ENCODE measurements around the gene OCEL1.
A peak's percentile ranks its signal among the peaks of the same experiment; 100 is the strongest.

Gene OCEL1

GRCh38 chr19:17209126-17210036 lies 16.6 kb upstream of the OCEL1 start:
- Histone ChIP-seq H3K4me1 (ENCODE audit: insufficient read depth, poor library complexity, severe bottlenecking) (no peaks in the 10 kb centered on the region), H3K27ac (ENCODE audit: poor library complexity, severe bottlenecking) (no peak overlapping the region), H3K9me3 (ENCODE audit: severe bottlenecking) (no peaks in the 10 kb centered on the region), H3K27me3 (ENCODE audit: insufficient read depth, poor library complexity, severe bottlenecking) (no peaks in the 10 kb centered on the region), H3K36me3 (ENCODE audit: low read depth) (peaks cover 18% of the 10 kb centered on the region), H3K4me3 (ENCODE audit: severe bottlenecking) (no peak overlapping the region)
- DNase-seq (ENCODE audit: low spot score) (no peak), ATAC-seq (ENCODE audit: low read depth) (peak; percentile 40)
- TF ChIP-seq CTCF (IDR thresholded peaks at IDR 0.05; ENCODE audit: poor library complexity, severe bottlenecking), result no peak

GRCh38 chr19:17210296-17210695 lies 15.7 kb upstream of the OCEL1 start:
- DNase-seq (ENCODE audit: low spot score), result no peak
- no peak for ATAC-seq (ENCODE audit: low read depth)
- H3K27ac ChIP-seq (ENCODE audit: poor library complexity, severe bottlenecking), result no peak overlapping the region
- no peaks in the 10 kb centered on the region for H3K4me1 ChIP-seq (ENCODE audit: insufficient read depth, poor library complexity, severe bottlenecking)
- H3K4me3 ChIP-seq (ENCODE audit: severe bottlenecking), result no peak overlapping the region
- no peaks in the 10 kb centered on the region for H3K27me3 ChIP-seq (ENCODE audit: insufficient read depth, poor library complexity, severe bottlenecking)
- peaks cover 18% of the 10 kb centered on the region for H3K36me3 ChIP-seq (ENCODE audit: low read depth)
- H3K9me3 ChIP-seq (ENCODE audit: severe bottlenecking), result no peaks in the 10 kb centered on the region
- TF ChIP-seq CTCF (IDR thresholded peaks at IDR 0.05; ENCODE audit: poor library complexity, severe bottlenecking), result no peak

GRCh38 chr19:17211547-17212446 lies 14.2 kb upstream of the OCEL1 start:
- H3K27me3 ChIP-seq (ENCODE audit: insufficient read depth, poor library complexity, severe bottlenecking), result no peaks in the 10 kb centered on the region
- no peak for TF ChIP-seq CTCF (IDR thresholded peaks at IDR 0.05; ENCODE audit: poor library complexity, severe bottlenecking)
- no peak overlapping the region for H3K4me3 ChIP-seq (ENCODE audit: severe bottlenecking)
- H3K27ac ChIP-seq (ENCODE audit: poor library complexity, severe bottlenecking), result no peak overlapping the region
- ATAC-seq (ENCODE audit: low read depth), result no peak
- no peak for DNase-seq (ENCODE audit: low spot score)
- no peaks in the 10 kb centered on the region for H3K4me1 ChIP-seq (ENCODE audit: insufficient read depth, poor library complexity, severe bottlenecking)
- peaks cover 17% of the 10 kb centered on the region for H3K36me3 ChIP-seq (ENCODE audit: low read depth)
- H3K9me3 ChIP-seq (ENCODE audit: severe bottlenecking), result no peaks in the 10 kb centered on the region

GRCh38 chr19:17213334-17213733 lies 12.7 kb upstream of the OCEL1 start:
- H3K4me3 ChIP-seq (ENCODE audit: severe bottlenecking), result no peak overlapping the region
- no peaks in the 10 kb centered on the region for H3K4me1 ChIP-seq (ENCODE audit: insufficient read depth, poor library complexity, severe bottlenecking)
- no peak for TF ChIP-seq CTCF (IDR thresholded peaks at IDR 0.05; ENCODE audit: poor library complexity, severe bottlenecking)
- ATAC-seq (ENCODE audit: low read depth), result no peak
- H3K9me3 ChIP-seq (ENCODE audit: severe bottlenecking), result no peaks in the 10 kb centered on the region
- no peaks in the 10 kb centered on the region for H3K27me3 ChIP-seq (ENCODE audit: insufficient read depth, poor library complexity, severe bottlenecking)
- peaks cover 17% of the 10 kb centered on the region for H3K36me3 ChIP-seq (ENCODE audit: low read depth)
- no peak for DNase-seq (ENCODE audit: low spot score)
- no peak overlapping the region for H3K27ac ChIP-seq (ENCODE audit: poor library complexity, severe bottlenecking)
